GM19455 (cell line): Measurements from ENCODE around the gene WDFY4.

Source experiments
- ATAC-seq: cut with Tn5 transposase; IDR thresholded peaks from one replicate; pipeline ENCODE4 v1.9.1; 2021; ENCODE audit not compliant: unreplicated experiment

Gene WDFY4

DNA sequence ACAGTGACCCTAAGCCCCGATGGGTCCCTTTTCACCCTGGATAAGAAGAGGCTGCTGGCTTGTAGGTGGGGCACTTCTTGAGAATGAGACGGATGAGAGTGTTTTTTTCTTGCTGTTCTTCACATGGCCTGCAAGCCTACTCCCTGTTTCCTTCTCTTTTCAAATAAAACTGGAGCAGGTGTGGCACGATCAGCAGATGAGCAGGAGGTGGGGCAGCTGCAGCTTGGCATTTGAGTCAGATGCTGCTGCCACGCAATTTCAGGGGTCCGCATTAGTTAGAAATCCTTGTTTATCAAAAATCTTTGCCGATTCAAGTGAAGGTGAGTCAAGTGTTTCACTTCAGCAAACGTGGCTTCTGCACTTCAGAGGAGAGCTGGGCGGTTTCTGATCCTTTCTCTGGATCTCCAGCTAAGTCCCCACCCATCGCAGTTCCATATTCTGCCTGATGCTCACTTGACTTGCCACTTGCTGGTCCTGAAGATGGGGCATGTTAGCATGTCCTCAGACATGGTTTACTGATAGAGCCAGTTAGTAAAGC, 20.8 kb downstream of the WDFY4 start:
- no peak for ATAC-seq

DNA sequence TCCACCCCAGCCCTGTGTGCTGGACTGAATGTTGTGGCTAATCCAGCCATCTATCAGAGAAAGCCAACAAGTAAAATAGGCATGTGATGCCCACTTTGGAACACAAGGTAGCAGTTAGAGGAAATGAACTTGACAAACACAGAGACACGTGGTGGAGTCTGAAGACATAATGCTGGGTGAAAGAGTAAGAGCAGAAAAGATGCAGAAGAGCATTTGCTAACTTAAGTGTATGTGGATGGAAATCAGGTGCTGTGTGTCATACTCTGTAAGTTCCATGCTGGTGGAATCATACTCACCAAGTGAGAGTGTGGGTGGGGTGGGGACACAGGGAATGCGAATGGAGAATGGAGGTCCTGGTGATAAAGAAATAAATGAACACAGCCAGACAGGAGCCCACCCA, 22.8 kb downstream of the WDFY4 start:
- ATAC-seq: no peak

DNA sequence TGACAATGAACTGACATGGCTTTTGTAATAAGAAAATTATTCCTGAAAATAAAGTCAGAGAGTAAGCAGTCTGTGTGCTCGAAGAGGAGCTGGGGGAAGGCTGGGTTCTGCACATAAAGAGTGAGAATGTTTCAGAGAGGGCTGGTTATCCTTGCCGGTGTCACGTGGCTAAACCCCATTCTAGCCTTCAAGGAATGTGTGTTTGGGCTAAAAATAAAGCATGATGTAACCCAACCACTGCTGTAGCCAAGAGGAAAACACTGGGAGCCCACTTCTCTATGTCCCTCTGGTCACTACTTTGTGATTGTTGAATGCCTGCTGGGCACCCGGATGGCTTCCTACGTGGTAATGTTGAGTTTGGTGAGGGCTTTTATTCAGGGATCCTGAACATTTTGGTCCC, 23.5 kb downstream of the WDFY4 start:
- ATAC-seq: no peak

DNA sequence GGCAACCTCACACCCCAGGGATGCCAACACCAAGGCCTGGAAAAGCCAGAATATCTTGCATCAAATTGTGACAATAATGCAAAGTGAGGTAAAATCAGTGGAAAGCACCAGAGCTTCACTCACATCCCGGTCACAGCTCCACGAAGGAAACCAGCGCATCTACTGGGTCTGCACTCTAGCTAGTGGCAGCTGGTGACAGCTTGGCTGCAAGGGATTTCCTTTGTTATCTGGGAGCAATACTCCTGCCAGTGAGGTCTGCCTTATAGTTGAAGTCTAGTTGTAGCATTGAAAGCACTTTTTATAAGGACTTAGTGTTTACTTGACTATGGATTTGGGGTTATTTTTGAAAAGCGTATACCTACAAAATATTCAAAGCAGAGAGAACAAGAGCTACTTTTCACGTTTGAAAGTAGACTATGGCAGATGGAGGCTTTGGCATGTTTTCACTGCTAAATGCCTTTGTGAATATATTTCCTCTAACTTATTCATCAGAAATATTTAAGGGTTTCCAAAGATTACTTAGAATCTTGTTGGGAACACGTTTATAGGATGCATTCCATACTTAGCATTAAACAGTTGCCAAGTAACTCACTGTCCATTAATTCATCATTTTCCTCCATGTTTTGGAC, 26.1 kb downstream of the WDFY4 start:
- no peak for ATAC-seq

DNA sequence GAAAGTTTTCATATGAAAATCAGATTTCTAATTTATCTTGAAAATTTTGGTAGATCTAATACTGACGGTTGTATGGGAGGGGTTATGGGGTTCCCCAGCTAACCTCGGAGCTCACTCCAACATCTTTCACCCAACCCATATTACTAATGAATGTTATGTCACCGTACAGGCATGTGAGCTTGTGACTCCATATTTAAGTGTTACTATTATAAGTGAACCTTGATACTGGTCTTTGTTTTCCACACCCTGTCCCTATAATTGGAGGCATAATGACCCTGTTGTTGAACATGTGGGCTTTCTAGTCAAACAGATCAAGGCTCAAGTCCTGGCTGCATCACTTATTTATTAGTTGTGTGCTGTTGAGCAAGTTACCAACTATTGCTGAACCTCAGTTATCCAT, 27.2 kb downstream of the WDFY4 start:
- no peak for ATAC-seq

DNA sequence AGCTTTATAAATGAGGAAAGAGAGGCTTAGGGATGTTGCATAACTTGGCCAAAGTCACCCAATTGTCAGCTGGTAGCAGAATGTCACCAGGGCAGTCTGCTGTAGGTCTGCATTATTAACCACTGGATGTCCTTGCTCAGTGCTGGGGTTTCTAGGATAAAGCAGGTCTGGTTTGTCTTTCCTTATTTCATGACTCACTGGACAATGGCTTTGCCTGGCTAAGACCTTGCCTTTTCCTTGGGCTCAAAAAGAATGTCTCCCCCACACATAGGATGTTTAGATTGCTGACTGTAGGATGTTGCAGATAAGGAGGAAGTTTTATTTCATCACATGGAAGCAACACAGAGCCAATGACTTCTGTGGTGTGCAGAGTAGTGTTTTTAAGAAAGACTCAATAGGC, 29.4 kb downstream of the WDFY4 start:
- ATAC-seq: no peak

DNA sequence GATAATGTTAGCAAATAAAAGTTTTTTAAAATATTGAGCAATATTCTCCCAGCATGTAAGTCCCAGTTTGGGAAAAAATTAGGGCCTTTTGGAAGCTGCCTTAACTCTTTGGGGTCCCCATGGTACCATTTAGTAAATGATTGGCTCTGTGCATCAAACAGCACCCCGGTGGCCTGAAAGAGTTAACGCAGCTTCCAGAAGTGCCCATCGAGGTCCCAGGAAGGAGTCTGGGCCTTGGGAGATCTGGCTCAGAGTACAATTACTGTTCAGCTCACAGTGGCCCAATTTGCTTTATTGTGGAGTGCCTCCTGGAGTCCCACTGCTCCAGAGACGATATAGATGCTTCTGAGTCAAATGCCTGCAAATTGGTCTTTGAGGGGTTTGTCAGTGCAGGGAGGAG, 31.7 kb downstream of the WDFY4 start:
- ATAC-seq: no peak

DNA sequence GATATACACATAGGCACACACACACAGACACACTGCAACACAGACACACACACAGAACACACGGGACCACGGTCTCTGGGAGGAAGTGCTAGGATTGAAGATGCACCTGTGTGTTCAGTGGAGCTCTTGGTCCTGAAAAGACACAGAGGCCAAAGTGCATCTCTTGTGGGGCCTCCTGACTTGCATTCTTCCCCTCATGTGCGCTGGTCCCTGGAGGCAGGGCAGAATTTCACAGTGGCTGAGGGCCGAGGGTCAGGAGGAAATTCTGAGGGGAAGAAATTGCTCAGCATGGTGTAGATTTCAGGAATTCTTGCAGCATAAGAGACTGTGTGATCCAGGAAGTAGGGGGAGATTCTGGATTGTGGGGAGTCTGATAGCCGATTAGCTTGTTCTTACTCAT, 35.9 kb downstream of the WDFY4 start:
- ATAC-seq: no peak

DNA sequence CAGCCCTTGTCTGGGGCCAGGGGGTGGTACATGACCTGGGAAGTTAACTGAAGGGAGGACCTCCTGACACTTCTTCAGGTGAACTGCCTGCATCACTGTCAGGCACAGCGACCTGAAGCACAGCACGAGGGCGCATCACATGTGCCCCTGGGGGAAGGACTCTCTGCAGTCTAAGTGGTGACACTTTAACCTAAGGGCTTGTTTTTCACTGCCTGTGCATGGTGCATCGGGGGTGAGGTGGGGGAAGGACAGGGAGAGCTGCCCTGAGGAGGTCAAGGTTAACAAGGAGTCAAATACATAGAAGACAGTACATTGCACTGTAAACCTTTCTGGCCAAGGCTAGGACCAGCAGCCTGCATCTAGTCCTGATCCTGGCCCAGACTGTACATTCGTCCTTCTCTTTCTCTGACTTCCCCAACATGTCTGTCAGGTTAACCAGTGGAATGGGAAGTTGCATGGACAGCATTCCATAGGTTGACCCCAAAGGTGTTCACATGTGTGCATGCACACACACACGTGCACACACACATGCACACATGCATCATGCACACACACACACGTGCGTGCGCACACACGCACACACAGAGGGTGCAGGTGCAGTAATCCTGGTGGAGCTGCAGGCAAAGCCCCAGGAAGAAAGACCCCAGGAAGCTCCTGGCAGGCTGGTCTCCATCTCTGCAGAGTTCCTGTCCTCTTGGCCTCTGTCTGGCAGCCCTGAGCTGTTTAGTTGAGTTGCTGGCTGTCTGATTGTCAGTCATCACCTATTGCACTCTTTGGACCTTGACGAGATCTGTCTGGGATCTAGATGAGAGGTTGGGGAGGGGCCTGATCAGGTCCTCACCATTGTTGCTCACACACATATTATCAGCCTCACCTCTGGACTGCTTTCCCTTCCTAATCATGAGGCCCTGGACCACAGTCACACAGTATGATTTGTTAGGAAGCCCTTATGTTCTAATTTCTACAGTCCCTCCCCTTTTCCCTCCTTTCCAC, 37.8 kb downstream of the WDFY4 start:
- ATAC-seq: no peak

DNA sequence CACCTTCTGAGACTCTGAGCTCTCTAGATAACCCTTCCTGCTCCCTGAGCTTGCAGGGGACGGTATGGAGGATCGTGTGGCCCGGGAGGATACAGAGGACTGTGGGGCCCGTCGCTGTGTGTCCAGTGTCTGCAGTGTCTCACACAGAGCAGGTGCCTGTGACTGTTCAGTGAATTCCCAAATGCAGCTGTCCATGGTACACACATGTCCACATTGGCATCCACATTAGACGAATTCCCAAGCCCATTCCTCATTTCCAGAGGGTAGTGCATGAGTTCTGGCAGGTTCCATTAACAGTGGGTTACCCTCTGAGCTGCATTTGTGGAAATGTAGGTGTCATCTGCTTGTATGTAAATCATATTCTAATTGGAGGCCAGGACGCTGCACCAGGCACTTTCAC, 39.5 kb downstream of the WDFY4 start:
- no peak for ATAC-seq

DNA sequence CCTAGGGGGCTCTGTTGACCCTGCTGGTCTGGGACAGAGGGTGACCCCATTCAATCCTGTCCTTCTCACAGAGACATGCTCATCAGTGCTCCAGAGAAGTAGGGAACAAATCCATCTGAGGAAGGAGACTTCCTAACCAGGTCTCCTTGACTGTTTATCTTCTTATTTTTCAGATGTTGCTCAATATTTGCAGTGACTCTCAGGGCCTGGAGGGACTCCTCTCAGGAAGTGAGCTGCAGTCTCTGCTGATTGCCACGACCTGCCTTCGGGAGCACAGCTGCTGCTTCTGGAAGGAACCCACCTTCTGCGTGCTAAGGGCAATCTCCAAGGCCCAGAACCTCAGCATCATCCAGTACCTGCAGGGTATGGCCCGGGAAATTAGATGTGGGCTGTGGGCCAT, 41.0 kb downstream of the WDFY4 start:
- ATAC-seq: no peak

DNA sequence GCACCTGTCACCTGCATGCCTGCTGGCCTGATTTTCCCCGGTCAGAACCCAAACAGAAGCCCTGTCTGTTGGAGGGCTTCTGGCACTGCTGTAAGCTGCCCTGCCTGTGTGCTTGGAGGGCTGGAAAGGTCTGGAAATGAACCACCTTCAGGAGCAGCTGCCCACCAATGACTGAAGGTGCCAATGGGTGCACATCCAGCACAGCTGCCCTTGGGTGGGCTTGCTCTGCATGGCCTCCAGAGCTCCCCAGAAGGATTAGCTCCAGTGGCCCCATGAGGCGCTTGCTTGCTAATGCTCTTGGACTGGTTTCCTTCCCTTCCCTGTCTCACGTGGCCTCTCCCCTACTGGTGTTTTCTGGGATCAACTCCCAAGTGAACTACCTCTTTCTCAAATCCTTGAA, 43.2 kb downstream of the WDFY4 start:
- ATAC-seq: no peak

DNA sequence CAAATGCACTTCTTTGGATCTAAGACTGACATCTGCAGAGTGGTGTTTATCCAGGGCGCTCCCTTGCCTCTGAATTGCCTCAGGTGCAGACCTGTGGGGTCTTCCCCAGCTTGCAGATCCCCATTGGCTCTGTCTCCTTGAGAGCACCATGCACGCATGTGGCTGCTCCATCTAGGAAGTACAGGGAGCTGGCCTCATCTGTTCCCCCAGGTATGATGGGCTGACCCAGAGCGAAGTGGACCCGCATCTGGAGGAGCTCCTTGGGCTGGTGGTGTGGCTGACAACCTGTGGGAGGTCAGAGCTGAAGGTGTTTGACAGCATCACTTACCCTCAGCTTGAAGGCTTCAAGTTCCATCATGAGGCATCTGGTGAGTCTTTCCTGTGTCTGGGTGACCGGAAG, 44.5 kb downstream of the WDFY4 start:
- ATAC-seq: no peak

DNA sequence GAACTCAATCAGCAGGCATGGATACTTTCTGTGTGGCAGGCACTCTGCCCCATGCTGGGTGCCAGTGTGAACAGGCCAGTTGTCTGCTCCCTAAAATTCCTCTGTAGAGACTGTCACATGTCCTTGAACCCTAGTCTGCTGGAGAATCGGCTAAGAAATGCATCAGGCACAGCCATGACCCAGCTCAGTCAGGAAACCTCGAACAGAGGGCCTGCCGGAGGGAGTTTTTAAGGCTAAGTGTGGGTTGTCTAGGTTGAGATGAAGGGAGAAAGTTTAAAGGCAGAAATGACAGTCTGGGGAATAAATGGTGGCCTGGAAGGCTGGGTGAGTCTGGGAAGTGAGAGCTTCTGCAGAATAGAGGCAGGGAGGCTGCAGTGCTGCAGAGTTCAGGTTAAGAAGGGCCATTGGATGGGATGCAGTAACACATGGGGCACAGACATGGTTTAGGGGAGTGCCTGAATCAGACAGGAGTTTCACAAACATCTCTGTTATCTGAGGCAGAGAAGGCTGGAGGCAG, 45.3 kb downstream of the WDFY4 start:
- ATAC-seq: no peak

DNA sequence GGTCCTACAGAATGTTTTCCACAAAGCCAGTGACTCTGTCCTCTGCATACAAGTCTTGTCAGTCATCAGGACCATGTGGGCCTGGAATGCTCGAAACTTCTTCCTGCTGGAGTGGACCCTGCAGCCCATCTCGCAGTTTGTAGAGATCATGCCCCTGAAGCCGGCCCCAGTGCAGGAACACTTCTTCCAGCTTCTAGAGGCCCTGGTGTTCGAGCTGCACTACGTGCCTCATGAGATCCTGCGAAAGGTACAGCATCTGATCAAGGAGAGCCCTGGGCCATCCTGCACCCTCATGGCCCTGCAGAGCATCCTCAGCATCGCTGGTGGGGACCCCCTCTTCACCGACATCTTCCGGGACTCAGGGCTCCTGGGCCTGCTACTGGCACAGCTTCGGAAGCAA, 46.5 kb downstream of the WDFY4 start:
- ATAC-seq: no peak

DNA sequence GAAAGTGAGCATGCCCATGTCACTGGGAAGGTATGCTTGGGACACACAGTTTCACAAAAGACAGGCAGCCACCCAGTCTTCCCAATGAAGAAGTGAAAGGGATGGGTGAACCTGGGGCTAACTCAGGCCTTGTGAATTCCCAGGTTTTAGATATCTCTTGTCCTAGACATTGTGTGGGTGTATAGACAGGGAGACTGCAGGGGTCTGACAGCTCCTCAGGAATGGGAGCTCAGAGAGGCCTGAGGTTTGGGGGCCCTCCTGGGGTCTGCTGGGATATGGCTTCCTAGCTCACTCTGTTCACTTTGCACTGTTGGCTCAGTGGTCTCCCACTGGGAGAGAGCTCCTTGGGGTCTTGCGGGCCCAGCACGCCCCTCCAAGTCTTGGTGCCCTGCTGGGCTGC, 47.0 kb downstream of the WDFY4 start:
- no peak for ATAC-seq

DNA sequence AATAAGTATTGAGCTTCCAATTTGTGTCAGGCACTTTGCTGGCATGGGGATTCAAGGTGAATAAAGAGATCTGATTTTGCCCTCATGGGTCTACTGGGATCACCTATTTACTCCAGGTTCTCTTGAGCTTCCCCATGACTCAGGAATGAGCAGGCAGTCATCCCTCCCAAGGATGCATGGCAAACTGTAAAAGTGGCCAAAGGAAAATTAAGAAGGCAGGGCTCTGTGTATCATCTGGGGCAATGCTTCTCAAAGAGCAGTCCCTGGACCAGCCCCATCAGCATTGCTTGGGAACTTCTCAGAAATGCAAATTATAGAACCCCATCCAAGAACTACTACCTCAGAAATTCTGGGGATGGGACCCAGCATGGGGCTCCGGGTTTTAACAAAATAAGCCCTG, 48.7 kb downstream of the WDFY4 start:
- no peak for ATAC-seq

DNA sequence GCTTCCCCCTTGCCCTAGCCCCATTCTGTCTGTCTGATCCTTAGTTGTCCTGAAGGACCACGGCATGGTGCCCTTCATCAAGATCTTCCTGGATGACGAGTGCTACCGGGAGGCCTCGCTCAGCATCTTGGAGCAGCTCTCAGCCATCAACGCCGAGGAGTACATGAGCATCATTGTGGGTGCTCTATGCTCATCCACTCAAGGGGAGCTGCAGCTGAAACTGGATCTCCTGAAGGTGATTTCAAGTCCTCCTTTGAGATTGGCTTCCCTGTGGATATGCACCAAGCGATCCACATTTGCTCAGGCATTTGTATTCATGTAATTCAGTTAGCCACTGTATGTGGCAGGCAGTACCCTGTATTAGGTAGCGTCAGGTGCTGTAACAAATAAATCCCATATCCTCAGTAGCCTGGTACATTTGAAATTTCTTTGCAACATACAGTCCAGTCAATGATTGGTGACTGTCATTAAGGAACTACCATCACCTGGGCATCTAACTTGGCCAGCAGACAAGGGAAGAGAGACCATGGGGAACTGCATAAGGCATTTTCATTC, 51.2 kb downstream of the WDFY4 start:
- ATAC-seq: no peak

DNA sequence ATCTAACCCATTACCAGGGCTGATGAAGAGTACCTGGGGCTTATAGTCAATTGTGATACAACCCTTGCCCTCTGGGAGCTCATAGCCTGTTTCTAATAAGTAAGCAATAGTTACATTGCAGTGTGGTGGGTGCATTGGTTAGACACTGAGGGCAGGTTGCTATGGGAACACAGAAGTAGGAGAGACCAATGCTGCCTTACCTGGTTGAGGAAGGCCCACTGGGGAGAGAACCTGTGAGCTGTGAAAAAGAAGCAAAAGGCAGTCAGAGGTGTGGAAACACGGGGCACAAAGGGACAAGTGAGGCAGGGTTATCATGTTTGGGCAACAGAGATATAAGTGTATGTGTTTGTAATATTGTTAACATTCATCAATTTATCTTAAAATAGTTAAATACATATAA, 51.9 kb downstream of the WDFY4 start:
- no peak for ATAC-seq

DNA sequence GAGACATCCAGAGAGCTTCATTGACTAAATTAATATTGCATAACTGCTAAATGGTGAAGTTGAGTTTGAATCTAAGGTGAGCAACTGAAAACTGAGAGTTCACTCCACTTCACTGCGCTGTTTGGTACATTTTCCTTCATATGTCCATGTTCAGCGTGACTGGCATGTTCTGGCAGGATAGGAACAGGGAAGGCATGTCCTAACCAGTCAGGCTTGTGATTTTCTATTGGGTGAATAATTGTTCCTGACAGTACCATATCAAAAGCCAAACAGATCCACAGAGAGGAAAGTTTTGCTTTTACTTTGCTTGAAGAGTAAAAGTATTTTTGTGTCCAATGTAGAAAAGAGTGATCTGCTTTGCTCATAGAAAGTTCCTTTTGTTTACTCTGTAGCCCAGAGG, 53.2 kb downstream of the WDFY4 start:
- ATAC-seq: no peak

DNA sequence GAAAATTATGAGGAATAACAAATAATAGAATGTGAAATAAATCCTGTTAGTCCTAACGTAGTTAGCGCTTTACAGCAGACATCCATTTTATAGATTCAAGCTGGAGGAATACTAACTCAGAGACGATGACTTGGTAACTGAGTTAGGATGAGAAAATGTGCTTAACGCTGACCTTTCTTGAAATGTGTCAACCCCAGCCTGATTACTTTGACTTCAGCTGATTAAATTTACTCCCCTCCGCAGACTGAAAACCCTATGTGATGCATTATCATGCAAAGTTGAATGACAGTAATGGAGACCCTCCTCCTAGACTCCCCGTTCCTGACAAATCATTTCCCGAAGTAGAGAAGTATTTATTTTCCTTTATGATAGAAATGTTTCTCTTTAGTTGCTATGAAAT, 54.5 kb downstream of the WDFY4 start:
- no peak for ATAC-seq
